ENCODE data around the gene PAF1. TPM values are rescaled to one million over a fixed set of nuclear protein-coding genes. Genes with fewer than 3 reads are reported as not detected.

The PAF1 gene
- total RNA-seq, 1 experiment from 2014 or later, result 47.0 TPM

DNA sequence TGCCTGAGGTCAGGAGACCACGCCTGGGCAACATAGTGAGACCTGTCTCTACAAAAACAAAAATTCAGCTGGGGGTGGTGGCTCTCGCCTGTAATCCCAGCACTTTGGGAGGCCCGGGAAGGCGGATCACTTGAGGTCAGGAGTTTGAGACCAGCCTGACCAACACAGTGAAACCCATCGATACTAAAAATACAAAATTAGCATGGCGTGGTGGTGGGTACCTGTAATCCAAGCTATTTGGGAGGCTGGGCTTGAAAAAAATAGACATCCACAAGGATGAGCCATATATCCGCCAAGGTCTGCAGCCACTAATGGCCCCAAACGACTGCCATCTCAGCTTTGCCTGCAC is 41.7 kb upstream of the PAF1 start:
- no peaks in the 10 kb centered on the region for H3K9me3 Mint-ChIP-seq (ENCODE audit: unreplicated experiment)
- intact Hi-C loops (cut with micrococcal nuclease), result no loop called here
- POLR2A ChIA-PET, result interaction anchor here (0.6 to 5.1 kb wide), 9 partner anchors 12 to 620 kb away, joined by 3 to 42 read pairs (median 7); partner anchors contain the start of genes MED29, PAF1, PLEKHG2 and ZFP36
- H3K27me3 Mint-ChIP-seq (ENCODE audit: insufficient read depth, unreplicated experiment), result no peaks in the 10 kb centered on the region
- no peak overlapping the region for H3K27ac Mint-ChIP-seq (ENCODE audit: low read depth, unreplicated experiment)
- no peak overlapping the region for H3K4me3 Mint-ChIP-seq (ENCODE audit: unreplicated experiment)
- CTCF ChIA-PET, result interaction anchor here (0.6 to 0.8 kb wide), 6 partner anchors 8 to 465 kb away, joined by 3 to 4 read pairs (median 3); no protein-coding TSS in a partner anchor
- TF ChIP-seq, protein P1, sequence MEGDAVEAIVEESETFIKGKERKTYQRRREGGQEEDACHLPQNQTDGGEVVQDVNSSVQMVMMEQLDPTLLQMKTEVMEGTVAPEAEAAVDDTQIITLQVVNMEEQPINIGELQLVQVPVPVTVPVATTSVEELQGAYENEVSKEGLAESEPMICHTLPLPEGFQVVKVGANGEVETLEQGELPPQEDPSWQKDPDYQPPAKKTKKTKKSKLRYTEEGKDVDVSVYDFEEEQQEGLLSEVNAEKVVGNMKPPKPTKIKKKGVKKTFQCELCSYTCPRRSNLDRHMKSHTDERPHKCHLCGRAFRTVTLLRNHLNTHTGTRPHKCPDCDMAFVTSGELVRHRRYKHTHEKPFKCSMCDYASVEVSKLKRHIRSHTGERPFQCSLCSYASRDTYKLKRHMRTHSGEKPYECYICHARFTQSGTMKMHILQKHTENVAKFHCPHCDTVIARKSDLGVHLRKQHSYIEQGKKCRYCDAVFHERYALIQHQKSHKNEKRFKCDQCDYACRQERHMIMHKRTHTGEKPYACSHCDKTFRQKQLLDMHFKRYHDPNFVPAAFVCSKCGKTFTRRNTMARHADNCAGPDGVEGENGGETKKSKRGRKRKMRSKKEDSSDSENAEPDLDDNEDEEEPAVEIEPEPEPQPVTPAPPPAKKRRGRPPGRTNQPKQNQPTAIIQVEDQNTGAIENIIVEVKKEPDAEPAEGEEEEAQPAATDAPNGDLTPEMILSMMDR (IDR thresholded peaks at IDR 0.05; ENCODE audit: unreplicated experiment), result no peak
- H3K36me3 Mint-ChIP-seq (ENCODE audit: insufficient read depth, unreplicated experiment), result peaks cover 65% of the 10 kb centered on the region
- no peak for DNase-seq (ENCODE audit: unreplicated experiment)
- BruUV-seq (replicated peaks), result no TSS peak
- H3K4me1 Mint-ChIP-seq (ENCODE audit: insufficient read depth, unreplicated experiment), result peaks cover 8% of the 10 kb centered on the region

DNA sequence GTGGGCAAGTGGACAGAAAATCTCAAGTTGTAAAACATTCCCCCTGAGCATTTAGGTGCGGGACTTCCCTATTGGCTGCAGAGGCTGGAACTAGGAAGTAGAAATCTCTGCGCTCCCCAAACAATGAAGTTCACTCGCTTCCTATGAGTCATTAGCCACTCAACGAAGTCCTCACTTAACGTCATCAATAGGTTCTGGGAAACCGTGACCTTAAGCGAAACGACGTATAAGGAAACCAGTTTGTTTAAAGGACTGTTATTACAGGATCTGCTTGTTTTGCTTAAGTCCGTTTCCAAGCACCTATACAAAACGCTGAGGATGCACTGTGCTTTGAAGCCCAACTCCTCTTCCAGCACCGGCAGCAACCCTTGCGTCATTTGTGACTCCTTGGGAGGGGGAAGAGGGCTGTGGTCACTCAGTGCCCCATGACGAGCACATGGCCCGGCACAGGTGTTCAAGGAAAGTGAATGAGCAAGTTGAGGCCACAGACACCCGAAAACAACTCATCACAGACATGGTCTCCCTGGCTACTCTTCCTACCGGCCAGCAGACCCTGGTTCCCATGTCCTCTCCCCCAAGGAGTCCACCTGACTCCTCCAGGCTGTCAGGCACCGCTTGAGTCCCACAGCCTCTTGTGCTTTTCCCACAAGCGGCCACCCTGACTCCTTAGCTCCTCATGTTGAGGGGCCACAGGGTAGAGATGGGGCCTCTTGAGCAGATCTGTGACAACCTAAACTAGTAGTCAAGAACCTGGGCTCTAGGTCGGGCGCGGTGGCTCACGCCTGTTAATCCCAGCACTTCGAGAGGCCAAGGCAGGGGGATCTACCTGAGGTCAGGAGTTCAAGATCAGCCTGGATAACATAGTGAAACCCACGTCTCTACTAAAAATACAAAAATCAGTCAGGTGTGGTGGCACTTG is 40.0 kb upstream of the PAF1 start:
- no peaks in the 10 kb centered on the region for H3K9me3 Mint-ChIP-seq (ENCODE audit: unreplicated experiment)
- H3K4me1 Mint-ChIP-seq (ENCODE audit: insufficient read depth, unreplicated experiment), result no peaks in the 10 kb centered on the region
- H3K27ac Mint-ChIP-seq (ENCODE audit: low read depth, unreplicated experiment), result peak overlapping the region; percentile 71
- POLR2A ChIA-PET, result interaction anchor here (0.8 to 5.1 kb wide), 6 partner anchors 14 to 40 kb away, joined by 5 to 42 read pairs (median 8); partner anchors contain the start of genes MED29, PAF1, PLEKHG2 and SUPT5H
- peak overlapping the region; percentile 38 for H3K4me3 Mint-ChIP-seq (ENCODE audit: unreplicated experiment)
- DNase-seq (ENCODE audit: unreplicated experiment), result peak; percentile 98
- intact Hi-C loops (cut with micrococcal nuclease), result loop anchor here (2.0 kb wide), 1 partner anchor 40 kb away; the partner anchor contains the start of genes MED29 and PAF1
- TF ChIP-seq, protein P1 (IDR thresholded peaks at IDR 0.05; ENCODE audit: unreplicated experiment), result no peak
- H3K27me3 Mint-ChIP-seq (ENCODE audit: insufficient read depth, unreplicated experiment), result no peaks in the 10 kb centered on the region
- H3K36me3 Mint-ChIP-seq (ENCODE audit: insufficient read depth, unreplicated experiment), result peaks cover 61% of the 10 kb centered on the region
- BruUV-seq (replicated peaks), result TSS peak; percentile 49
- CTCF ChIA-PET, result no interaction called here

DNA sequence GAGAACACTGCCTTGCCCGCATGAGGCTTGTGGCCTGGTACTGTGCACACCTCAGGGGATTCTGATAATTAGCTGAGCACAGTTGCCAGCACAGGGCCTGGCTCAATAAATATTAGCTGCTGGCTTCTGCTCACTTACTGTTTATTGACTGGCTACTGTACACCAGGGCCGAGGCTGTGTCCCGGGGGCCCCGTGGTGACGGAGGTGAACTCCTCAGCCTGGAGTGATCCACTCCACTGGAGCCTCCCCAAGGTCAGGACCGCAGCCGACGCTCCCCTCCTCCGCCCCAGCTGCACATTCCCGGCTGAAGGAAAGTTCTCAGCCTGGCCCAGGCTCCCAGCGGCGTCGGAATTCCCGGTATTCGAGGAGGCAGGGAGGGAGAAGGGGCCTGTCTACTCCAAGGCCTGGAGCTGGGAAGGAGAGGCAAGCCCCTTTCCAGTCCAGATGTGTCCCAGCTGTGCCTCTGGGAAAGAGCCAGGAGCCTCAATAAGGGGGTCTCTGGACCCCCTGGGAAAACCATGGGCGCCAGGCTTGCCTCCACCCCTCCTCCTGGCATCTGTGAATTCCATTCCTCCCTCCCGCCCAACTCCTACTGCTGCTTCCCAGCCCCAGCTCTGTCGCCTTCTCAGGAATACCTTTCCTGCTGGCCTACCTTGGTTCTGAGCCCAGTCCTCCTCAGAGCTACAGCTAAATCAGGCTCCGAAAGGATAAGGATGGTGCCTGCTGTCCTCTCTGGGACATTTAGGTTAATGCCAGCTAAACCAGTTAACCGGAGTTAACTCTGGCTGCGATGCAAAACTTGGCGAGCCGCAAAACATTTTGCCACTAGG is 37.6 kb upstream of the PAF1 start:
- DNase-seq (ENCODE audit: unreplicated experiment), result no peak
- intact Hi-C loops (cut with micrococcal nuclease), result no loop called here
- POLR2A ChIA-PET, result interaction anchor here (0.7 to 3.4 kb wide), 4 partner anchors 7 to 30 kb away, joined by 3 to 35 read pairs (median 4); partner anchors contain the start of genes RPS16 and SUPT5H

More for the DNA sequence above, 37.6 kb upstream of the PAF1 start:
- Mint-ChIP-seq H3K9me3 (ENCODE audit: unreplicated experiment) (no peaks in the 10 kb centered on the region), H3K4me1 (ENCODE audit: insufficient read depth, unreplicated experiment) (no peaks in the 10 kb centered on the region), H3K27me3 (ENCODE audit: insufficient read depth, unreplicated experiment) (no peaks in the 10 kb centered on the region), H3K4me3 (ENCODE audit: unreplicated experiment) (no peak overlapping the region), H3K27ac (ENCODE audit: low read depth, unreplicated experiment) (no peak overlapping the region), H3K36me3 (ENCODE audit: insufficient read depth, unreplicated experiment) (peaks cover 36% of the 10 kb centered on the region)
- TF ChIP-seq, protein P1 (IDR thresholded peaks at IDR 0.05; ENCODE audit: unreplicated experiment), result no peak
- BruUV-seq (replicated peaks), result no TSS peak
- CTCF ChIA-PET, result interaction anchor here (0.7 to 1.7 kb wide), 4 partner anchors 9 to 542 kb away, joined by 3 to 6 read pairs (median 4); partner anchors contain the start of gene PLEKHG2

Measured in MCF 10A (cell line).